CD14-positive monocyte (primary cell): ENCODE results near the gene RAB35. TPM values are rescaled to one million over a fixed set of nuclear protein-coding genes. Genes with fewer than 3 reads are reported as not detected.

Experiments
- DNase-seq, 3 donors: peaks; one replicate each; pipeline ENCODE4 v3.0.0-alpha.2; 2011 to 2022
- H2AFZ ChIP-seq: 2 replicates; pipeline ENCODE4 v1.6.0; 2012; ENCODE audit warnings: mild to moderate bottlenecking, low read depth, low read length, inconsistent platforms; ENCODE audit not compliant: insufficient read depth, poor library complexity, severe bottlenecking
- H3K27ac ChIP-seq, 2 donors: 1 replicate in 1 of 2; 2 replicates in 1 of 2; pipeline ENCODE4 v1.5.1; 2012 to 2013; ENCODE audit warnings: low read length in 2 of 2, control low read depth in 1 of 2, inconsistent platforms in 1 of 2, low read depth in 1 of 2, mild to moderate bottlenecking in 1 of 2
- H3K27me3 ChIP-seq, 2 donors: one replicate each; pipeline versions ENCODE4 v1.6.0 to v1.6.1; 2011 to 2013; ENCODE audit warnings: low read length in 2 of 2; ENCODE audit not compliant: control insufficient read depth in 2 of 2, insufficient read depth in 2 of 2
- H3K36me3 ChIP-seq, 2 donors: replicated peaks in 1 of 2; 1 replicate in 1 of 2; 2 replicates in 1 of 2; pipeline versions ENCODE4 v1.5.1 to v1.6.1; 2012 to 2013; ENCODE audit warnings: low read length in 2 of 2, control low read depth in 1 of 2, inconsistent platforms in 1 of 2, mild to moderate bottlenecking in 1 of 2; ENCODE audit not compliant: insufficient read depth in 2 of 2, control insufficient read depth in 1 of 2
- H3K4me1 ChIP-seq, 2 donors: 1 replicate in 1 of 2; 2 replicates in 1 of 2; pipeline versions ENCODE4 v1.5.1 to v1.6.1; 2012 to 2013; ENCODE audit warnings: low read length in 2 of 2, control low read depth in 1 of 2, inconsistent platforms in 1 of 2, mild to moderate bottlenecking in 1 of 2, moderate library complexity in 1 of 2; ENCODE audit not compliant: insufficient read depth in 2 of 2, control insufficient read depth in 1 of 2
- H3K4me2 ChIP-seq: replicated peaks from 2 replicates; pipeline ENCODE3; 2012; ENCODE audit warnings: low read length, moderate library complexity, mild to moderate bottlenecking; ENCODE audit not compliant: poor library complexity, severe bottlenecking; ENCODE audit errors: extremely low read depth
- H3K4me3 ChIP-seq, 3 experiments: fragments of 200-600 bp in 1 of 3; sonication (generic) in 1 of 3; replicated peaks in 1 of 3; 1 replicate in 2 of 3; 2 replicates in 1 of 3; pipeline ENCODE4 v1.5.1; 2011 to 2013; ENCODE audit warnings: low read length in 3 of 3, mild to moderate bottlenecking in 3 of 3, control low read depth in 2 of 3, low read depth in 2 of 3, inconsistent platforms in 1 of 3, moderate library complexity in 1 of 3
- H3K79me2 ChIP-seq: 2 replicates; pipeline ENCODE4 v1.6.0; 2012; ENCODE audit warnings: mild to moderate bottlenecking, control low read depth, inconsistent platforms, low read length, moderate library complexity; ENCODE audit not compliant: insufficient read depth
- H3K9ac ChIP-seq: 2 replicates; pipeline ENCODE4 v1.6.0; 2017; ENCODE audit warnings: low read length, mild to moderate bottlenecking; ENCODE audit not compliant: insufficient read depth, poor library complexity, severe bottlenecking
- H3K9me3 ChIP-seq, 2 donors: replicated peaks in 1 of 2; 1 replicate in 1 of 2; 2 replicates in 1 of 2; pipeline versions ENCODE4 v1.5.1 to v1.6.1; 2012 to 2013; ENCODE audit warnings: low read length in 2 of 2, control low read depth in 1 of 2; ENCODE audit not compliant: control insufficient read depth in 1 of 2, insufficient read depth in 1 of 2
- H4K20me1 ChIP-seq: 2 replicates; pipeline ENCODE4 v1.6.0; 2012; ENCODE audit warnings: mild to moderate bottlenecking, low read length, control low read depth, moderate library complexity; ENCODE audit not compliant: insufficient read depth
- H3K27ac Mint-ChIP-seq, 7 donors: one replicate each; pipeline ENCODE4 v1.8.0; 2020; ENCODE audit warnings: mild to moderate bottlenecking in 7 of 7, mixed read lengths in 7 of 7, moderate library complexity in 6 of 7, inconsistent platforms in 2 of 7
- H3K27me3 Mint-ChIP-seq, 3 donors: one replicate each; pipeline ENCODE4 v1.8.0; 2021 to 2022; ENCODE audit warnings: low read depth in 3 of 3, mild to moderate bottlenecking in 3 of 3, mixed read lengths in 3 of 3, moderate library complexity in 3 of 3, inconsistent platforms in 1 of 3
- H3K36me3 Mint-ChIP-seq, 2 donors: one replicate each; pipeline ENCODE4 v1.8.0; 2020; ENCODE audit warnings: mixed read lengths in 2 of 2, inconsistent platforms in 1 of 2, mild to moderate bottlenecking in 1 of 2
- H3K4me1 Mint-ChIP-seq: one replicate; pipeline ENCODE4 v1.8.0; 2020; ENCODE audit warnings: mild to moderate bottlenecking, mixed read lengths
- H3K4me3 Mint-ChIP-seq, 2 donors: one replicate each; pipeline ENCODE4 v1.8.0; 2020; ENCODE audit warnings: mild to moderate bottlenecking in 2 of 2, mixed read lengths in 2 of 2, moderate library complexity in 1 of 2
- H3K9me3 Mint-ChIP-seq, 7 donors: one replicate each; pipeline ENCODE4 v1.8.0; 2020 to 2022; ENCODE audit warnings: mixed read lengths in 7 of 7, mild to moderate bottlenecking in 6 of 7, moderate library complexity in 6 of 7, inconsistent platforms in 2 of 7
- CTCF ChIP-seq: fragments of 200-600 bp; IDR thresholded peaks from one replicate; pipeline ENCODE4 v1.8.0; 2022; ENCODE audit warnings: antibody characterized with exemption, mild to moderate bottlenecking
- WGBS: methylation state at CpG from one replicate; pipeline ENCODE4 v1.1.5; 2013; ENCODE audit warnings: missing lambda C conversion rate; ENCODE audit not compliant: insufficient coverage; 5-methylcytosine and 5-hydroxymethylcytosine counted together
- intact Hi-C, 2 donors: fragments of 100-400 bp; cut with micrococcal nuclease; formaldehyde crosslinking; loops; one replicate each; pipeline versions ENCODE4 v1.15.0 to v1.15.1; 2023
- polyA plus RNA-seq, 3 donors: library from polyadenylated mRNA; depleted of rRNA in 1 of 3; unstranded in 2 of 3; stranded (reverse) in 1 of 3; fragments of 300-500 nt in 2 of 3; fragments of >200 nt in 1 of 3; fragmentation: Illumina TruSeq in 2 of 3; gene quantifications; 1 replicate in 2 of 3; 2 replicates in 1 of 3; pipeline ENCODE4 v1.2.3, GENCODE V29; 2012 to 2021

Gene RAB35
- polyA plus RNA-seq, 3 donors, result 20.4 to 27.3 (median 21.6) TPM

- H3K27ac Mint-ChIP-seq, result peak overlapping the region in 1 of 7 donors; percentile 24
- Histone ChIP-seq H3K4me2 (no peak overlapping the region), H3K27me3 (no peaks in the 10 kb centered on the region), H3K9me3 (no peaks in the 10 kb centered on the region), H3K27ac (no peak overlapping the region), H2AFZ (no peak overlapping the region), H3K36me3 (peaks cover 87 to 95% of the 10 kb centered on the region in 2 donors), H3K4me3 (no peak overlapping the region), H3K4me1 (no peaks in the 10 kb centered on the region), H4K20me1 (no peaks in the 10 kb centered on the region), H3K79me2 (no peaks in the 10 kb centered on the region), H3K9ac (no peak overlapping the region)
- no peaks in the 10 kb centered on the region for H3K9me3 Mint-ChIP-seq
- no peak overlapping the region for H3K4me3 Mint-ChIP-seq
- intact Hi-C loops, result no loop called here
- peaks cover 87 to 95% of the 10 kb centered on the region in 2 donors for H3K36me3 Mint-ChIP-seq
- 99% methylated on average over 15 of the region's 15 CpGs for WGBS
- DNase-seq, result no peak
- no peaks in the 10 kb centered on the region for H3K4me1 Mint-ChIP-seq
- H3K27me3 Mint-ChIP-seq, result no peaks in the 10 kb centered on the region
- TF ChIP-seq CTCF, result no peak
Observed at GRCh38 chr12:120155072-120155471, 38.5 kb upstream of the RAB35 start.

DNA sequence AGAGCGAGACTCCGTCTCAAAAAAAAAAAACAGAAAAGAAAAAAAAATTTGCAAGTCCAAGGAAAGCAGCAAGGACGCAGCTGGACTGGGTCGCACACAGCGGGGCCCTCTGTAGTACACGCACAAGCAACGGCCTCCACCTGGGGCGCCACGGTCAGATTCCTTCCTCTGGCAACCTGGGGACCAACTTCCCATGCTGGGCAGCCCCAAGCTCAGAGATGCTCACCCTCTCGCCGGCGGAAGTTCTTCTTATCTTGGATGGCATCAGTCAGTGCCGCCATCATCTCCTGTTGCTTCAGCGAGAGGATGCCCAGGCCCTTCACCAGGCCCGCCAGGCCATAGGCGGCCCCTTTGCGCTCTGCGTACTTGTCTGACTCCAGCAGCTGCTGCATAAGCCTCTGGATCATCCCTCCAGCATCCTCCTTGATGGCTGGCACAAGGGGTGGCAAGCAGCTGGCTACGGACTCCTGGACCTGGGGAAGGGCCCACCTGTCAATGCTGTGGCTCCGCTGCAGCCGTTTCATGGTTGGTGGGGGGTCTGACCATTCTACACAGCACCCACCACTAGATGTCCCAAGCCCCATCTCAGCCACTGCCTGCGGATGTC, 34.5 kb upstream of the RAB35 start:
- H3K79me2 ChIP-seq, result no peaks in the 10 kb centered on the region
- no peaks in the 10 kb centered on the region for H3K4me1 ChIP-seq
- no peak overlapping the region for H3K4me3 Mint-ChIP-seq
- H3K27ac Mint-ChIP-seq, result no peak overlapping the region
- no peak overlapping the region for H3K4me2 ChIP-seq
- no peaks in the 10 kb centered on the region for H4K20me1 ChIP-seq
- 96% methylated on average over 17 of the region's 22 CpGs for WGBS
- no peaks in the 10 kb centered on the region for H3K9me3 Mint-ChIP-seq
- H2AFZ ChIP-seq, result no peak overlapping the region
- no peak overlapping the region for H3K9ac ChIP-seq
- H3K4me3 ChIP-seq, result no peak overlapping the region
- peaks cover 85 to 95% of the 10 kb centered on the region in 2 donors for H3K36me3 Mint-ChIP-seq
- intact Hi-C loops, result no loop called here
- H3K27me3 Mint-ChIP-seq, result no peaks in the 10 kb centered on the region
- H3K36me3 ChIP-seq, result peaks cover 84 to 93% of the 10 kb centered on the region in 2 donors
- no peaks in the 10 kb centered on the region for H3K27me3 ChIP-seq
- DNase-seq, result no peak
- H3K27ac ChIP-seq, result no peak overlapping the region
- no peaks in the 10 kb centered on the region for H3K9me3 ChIP-seq
- no peaks in the 10 kb centered on the region for H3K4me1 Mint-ChIP-seq
- no peak for TF ChIP-seq CTCF
